Embryonic facial prominence (tissue), 1 donor: ENCODE measurements around the gene RETREG1.

Experiments used
- DNase-seq: peaks from one replicate; pipeline ENCODE4 v3.0.0-alpha.2; 2016; ENCODE audit errors: extremely low spot score

The RETREG1 gene

GRCh38 chr5:16524286-16524685 is 92.5 kb downstream of the RETREG1 start:
- no peak for DNase-seq

- no peak for DNase-seq
Measured at GRCh38 chr5:16521521-16522483, 95.0 kb downstream of the RETREG1 start.

- no peak for DNase-seq
Measured at GRCh38 chr5:16520841-16521240, 96.0 kb downstream of the RETREG1 start.

GRCh38 chr5:16519435-16519834 is 97.4 kb downstream of the RETREG1 start:
- DNase-seq, result no peak

- DNase-seq, result no peak
Measured at GRCh38 chr5:16518606-16519005, 98.2 kb downstream of the RETREG1 start.

GRCh38 chr5:16515532-16515931 is 101.3 kb downstream of the RETREG1 start:
- DNase-seq, result no peak

GRCh38 chr5:16510098-16510497 is 106.7 kb downstream of the RETREG1 start:
- DNase-seq, result no peak

- no peak for DNase-seq
Measured at GRCh38 chr5:16508730-16509531, 107.9 kb downstream of the RETREG1 start.

- no peak for DNase-seq
Measured at GRCh38 chr5:16507716-16508115, 109.1 kb downstream of the RETREG1 start.

- no peak for DNase-seq
Measured at GRCh38 chr5:16505904-16506303, 110.9 kb downstream of the RETREG1 start.

- no peak for DNase-seq
Measured at GRCh38 chr5:16505140-16505891, 111.5 kb downstream of the RETREG1 start.

GRCh38 chr5:16504571-16504970 is 112.2 kb downstream of the RETREG1 start:
- no peak for DNase-seq

- DNase-seq, result no peak
Measured at GRCh38 chr5:16502866-16503265, 113.9 kb downstream of the RETREG1 start.

- no peak for DNase-seq
Measured at GRCh38 chr5:16500024-16500423, 116.8 kb downstream of the RETREG1 start.

GRCh38 chr5:16497546-16497945 is 119.3 kb downstream of the RETREG1 start:
- DNase-seq, result no peak

- DNase-seq, result no peak
Measured at GRCh38 chr5:16493261-16493660, 123.5 kb downstream of the RETREG1 start.

- no peak for DNase-seq
Measured at GRCh38 chr5:16492398-16493140, 124.2 kb downstream of the RETREG1 start.

- no peak for DNase-seq
Measured at GRCh38 chr5:16490911-16491310, 125.9 kb downstream of the RETREG1 start.

GRCh38 chr5:16489322-16489791 is 127.4 kb downstream of the RETREG1 start:
- peak; percentile 79 for DNase-seq

- DNase-seq, result no peak
Measured at GRCh38 chr5:16487456-16487855, 129.3 kb downstream of the RETREG1 start.

- no peak for DNase-seq
Measured at GRCh38 chr5:16486711-16487111, 130.1 kb downstream of the RETREG1 start.
